Hepatocyte (in vitro differentiated cells): ENCODE measurements around the gene ATP10D. TPM values are rescaled to one million over a fixed set of nuclear protein-coding genes. Genes with fewer than 3 reads are reported as not detected.

ENCODE experiments used
- DNase-seq: peaks from one replicate; pipeline ENCODE4 v3.0.0-alpha.2; 2016; ENCODE audit warnings: low spot score
- H2AFZ ChIP-seq: fragments of 200-600 bp; sonication (generic); 2 replicates; pipeline ENCODE4 v1.6.0; 2016; ENCODE audit warnings: antibody characterized with exemption, mild to moderate bottlenecking
- H3K27ac ChIP-seq: fragments of 200-600 bp; sonication (generic); 2 replicates; pipeline ENCODE4 v1.5.1; 2016; ENCODE audit warnings: mild to moderate bottlenecking
- H3K27me3 ChIP-seq: fragments of 200-600 bp; sonication (generic); 2 replicates; pipeline ENCODE4 v1.6.1; 2016
- H3K36me3 ChIP-seq: fragments of 200-600 bp; sonication (generic); replicated peaks from 2 replicates; pipeline ENCODE4 v1.5.1; 2016; ENCODE audit warnings: low read depth; ENCODE audit not compliant: insufficient read depth
- H3K4me1 ChIP-seq: fragments of 200-600 bp; sonication (generic); 2 replicates; pipeline ENCODE4 v1.5.1; 2016; ENCODE audit warnings: mild to moderate bottlenecking, moderate library complexity; ENCODE audit not compliant: insufficient read depth
- H3K4me2 ChIP-seq: fragments of 200-600 bp; sonication (generic); 2 replicates; pipeline ENCODE4 v1.6.0; 2016
- H3K4me3 ChIP-seq: fragments of 200-600 bp; sonication (generic); 2 replicates; pipeline ENCODE4 v1.5.1; 2016; ENCODE audit warnings: mild to moderate bottlenecking
- H3K79me2 ChIP-seq: fragments of 200-600 bp; sonication (generic); 2 replicates; pipeline ENCODE4 v1.6.0; 2017; ENCODE audit warnings: mild to moderate bottlenecking
- H3K9me2 ChIP-seq: fragments of 200-600 bp; sonication (generic); replicated peaks from 2 replicates; pipeline ENCODE4 v1.6.0; 2017; ENCODE audit warnings: mild to moderate bottlenecking; ENCODE audit not compliant: insufficient read depth
- H3K9me3 ChIP-seq: fragments of 200-600 bp; sonication (generic); 2 replicates; pipeline ENCODE4 v1.5.1; 2016; ENCODE audit warnings: low read depth, mild to moderate bottlenecking
- H4K20me1 ChIP-seq: fragments of 200-600 bp; sonication (generic); 2 replicates; pipeline ENCODE4 v1.6.0; 2016; ENCODE audit warnings: mild to moderate bottlenecking; ENCODE audit not compliant: insufficient read depth, poor library complexity, severe bottlenecking
- CTCF ChIP-seq: fragments of 200-600 bp; sonication (generic); IDR thresholded peaks from 2 replicates; pipeline ENCODE4 v1.5.1; 2016; ENCODE audit warnings: antibody characterized with exemption, mild to moderate bottlenecking; ENCODE audit not compliant: poor library complexity
- EZH2 ChIP-seq: fragments of 200-600 bp; sonication (generic); IDR thresholded peaks from 2 replicates; pipeline ENCODE4 v1.6.1; 2016; ENCODE audit warnings: antibody characterized with exemption, mild to moderate bottlenecking, borderline replicate concordance
- EZH2phosphoT487 ChIP-seq: fragments of 200-600 bp; sonication (generic); IDR thresholded peaks from one replicate; pipeline ENCODE4 v1.6.1; 2018; ENCODE audit warnings: antibody characterized with exemption, mild to moderate bottlenecking, low read depth, moderate library complexity; ENCODE audit not compliant: unreplicated experiment, severe bottlenecking
- WGBS: methylation state at CpG from one replicate; pipeline ENCODE4 v1.1.6; 2016; ENCODE audit warnings: low lambda C conversion rate; ENCODE audit errors: missing lambda C conversion rate; 5-methylcytosine and 5-hydroxymethylcytosine counted together
- polyA plus RNA-seq: library from polyadenylated mRNA; unstranded; fragments of >200 nt; fragmentation: Nextera tagmentation; extraction: Ambion mirVana; gene quantifications from 2 replicates; pipeline ENCODE4 v1.2.1, GENCODE V29; 2016
- total RNA-seq: library from RNA; depleted of rRNA; stranded (reverse); fragments of >200 nt; gene quantifications from 2 replicates; pipeline ENCODE4 v1.2.3, GENCODE V29; 2014

The ATP10D gene
- total and polyA plus RNA-seq, 2 experiments from 2014 or later: 8.0 to 14.7 TPM

- H3K27ac ChIP-seq: no peak overlapping the region
- TF ChIP-seq CTCF (no peak), EZH2 (no peak), EZH2phosphoT487 (no peak)
- no peaks in the 10 kb centered on the region for H3K9me3 ChIP-seq
Measured at GRCh38 chr4:47533689-47534347, 48.7 kb downstream of the ATP10D start.

GRCh38 chr4:47534772-47535171 is 49.7 kb downstream of the ATP10D start:
- H3K9me3 ChIP-seq: no peaks in the 10 kb centered on the region
- H2AFZ ChIP-seq: no peak overlapping the region
- no peak overlapping the region for H3K4me3 ChIP-seq
- H3K4me2 ChIP-seq: no peak overlapping the region
- H3K4me1 ChIP-seq: no peaks in the 10 kb centered on the region
- TF ChIP-seq CTCF (no peak), EZH2phosphoT487 (no peak), EZH2 (no peak)
- H3K27me3 ChIP-seq: no peaks in the 10 kb centered on the region
- no peaks in the 10 kb centered on the region for H3K9me2 ChIP-seq
- no peaks in the 10 kb centered on the region for H4K20me1 ChIP-seq
- WGBS: 93% methylated on average over 1 of the region's 1 CpG
- H3K36me3 ChIP-seq: no peaks in the 10 kb centered on the region
- H3K27ac ChIP-seq: no peak overlapping the region
- H3K79me2 ChIP-seq: no peaks in the 10 kb centered on the region
- no peak for DNase-seq

More at GRCh38 chr4:47533689-47534347, 48.7 kb downstream of the ATP10D start:
- Histone ChIP-seq H3K4me2 (no peak overlapping the region), H2AFZ (no peak overlapping the region), H4K20me1 (no peaks in the 10 kb centered on the region), H3K9me2 (no peaks in the 10 kb centered on the region), H3K27me3 (no peaks in the 10 kb centered on the region), H3K4me1 (no peaks in the 10 kb centered on the region), H3K36me3 (no peaks in the 10 kb centered on the region), H3K4me3 (no peak overlapping the region), H3K79me2 (no peaks in the 10 kb centered on the region)
- WGBS: 87% methylated on average over 4 of the region's 4 CpGs
- DNase-seq: no peak

GRCh38 chr4:47535567-47536147 is 50.6 kb downstream of the ATP10D start:
- DNase-seq: no peak
- Histone ChIP-seq H3K27ac (no peak overlapping the region), H3K79me2 (no peaks in the 10 kb centered on the region), H3K36me3 (no peaks in the 10 kb centered on the region), H3K9me2 (no peaks in the 10 kb centered on the region), H2AFZ (no peak overlapping the region), H3K27me3 (no peaks in the 10 kb centered on the region), H4K20me1 (no peaks in the 10 kb centered on the region), H3K9me3 (no peaks in the 10 kb centered on the region), H3K4me1 (no peaks in the 10 kb centered on the region), H3K4me3 (no peak overlapping the region), H3K4me2 (no peak overlapping the region)
- TF ChIP-seq EZH2 (no peak), EZH2phosphoT487 (no peak), CTCF (no peak)
- WGBS: 95% methylated on average over 5 of the region's 5 CpGs
